CD14-positive monocyte (primary cell): ENCODE results near the gene DDC. TPM values are rescaled to one million over a fixed set of nuclear protein-coding genes. Genes with fewer than 3 reads are reported as not detected.

Experiments used
- DNase-seq, 3 donors: peaks; one replicate each; pipeline ENCODE4 v3.0.0-alpha.2; 2011 to 2022
- H2AFZ ChIP-seq: 2 replicates; pipeline ENCODE4 v1.6.0; 2012; ENCODE audit warnings: mild to moderate bottlenecking, low read depth, low read length, inconsistent platforms; ENCODE audit not compliant: insufficient read depth, poor library complexity, severe bottlenecking
- H3K27ac ChIP-seq, 2 donors: 1 replicate in 1 of 2; 2 replicates in 1 of 2; pipeline ENCODE4 v1.5.1; 2012 to 2013; ENCODE audit warnings: low read length in 2 of 2, control low read depth in 1 of 2, inconsistent platforms in 1 of 2, low read depth in 1 of 2, mild to moderate bottlenecking in 1 of 2
- H3K27me3 ChIP-seq, 2 donors: one replicate each; pipeline versions ENCODE4 v1.6.0 to v1.6.1; 2011 to 2013; ENCODE audit warnings: low read length in 2 of 2; ENCODE audit not compliant: control insufficient read depth in 2 of 2, insufficient read depth in 2 of 2
- H3K36me3 ChIP-seq, 2 donors: replicated peaks in 1 of 2; 1 replicate in 1 of 2; 2 replicates in 1 of 2; pipeline versions ENCODE4 v1.5.1 to v1.6.1; 2012 to 2013; ENCODE audit warnings: low read length in 2 of 2, control low read depth in 1 of 2, inconsistent platforms in 1 of 2, mild to moderate bottlenecking in 1 of 2; ENCODE audit not compliant: insufficient read depth in 2 of 2, control insufficient read depth in 1 of 2
- H3K4me1 ChIP-seq, 2 donors: 1 replicate in 1 of 2; 2 replicates in 1 of 2; pipeline versions ENCODE4 v1.5.1 to v1.6.1; 2012 to 2013; ENCODE audit warnings: low read length in 2 of 2, control low read depth in 1 of 2, inconsistent platforms in 1 of 2, mild to moderate bottlenecking in 1 of 2, moderate library complexity in 1 of 2; ENCODE audit not compliant: insufficient read depth in 2 of 2, control insufficient read depth in 1 of 2
- H3K4me2 ChIP-seq: replicated peaks from 2 replicates; pipeline ENCODE3; 2012; ENCODE audit warnings: low read length, moderate library complexity, mild to moderate bottlenecking; ENCODE audit not compliant: poor library complexity, severe bottlenecking; ENCODE audit errors: extremely low read depth
- H3K4me3 ChIP-seq, 3 experiments: fragments of 200-600 bp in 1 of 3; sonication (generic) in 1 of 3; replicated peaks in 1 of 3; 1 replicate in 2 of 3; 2 replicates in 1 of 3; pipeline ENCODE4 v1.5.1; 2011 to 2013; ENCODE audit warnings: low read length in 3 of 3, mild to moderate bottlenecking in 3 of 3, control low read depth in 2 of 3, low read depth in 2 of 3, inconsistent platforms in 1 of 3, moderate library complexity in 1 of 3
- H3K79me2 ChIP-seq: 2 replicates; pipeline ENCODE4 v1.6.0; 2012; ENCODE audit warnings: mild to moderate bottlenecking, control low read depth, inconsistent platforms, low read length, moderate library complexity; ENCODE audit not compliant: insufficient read depth
- H3K9ac ChIP-seq: 2 replicates; pipeline ENCODE4 v1.6.0; 2017; ENCODE audit warnings: low read length, mild to moderate bottlenecking; ENCODE audit not compliant: insufficient read depth, poor library complexity, severe bottlenecking
- H3K9me3 ChIP-seq, 2 donors: replicated peaks in 1 of 2; 1 replicate in 1 of 2; 2 replicates in 1 of 2; pipeline versions ENCODE4 v1.5.1 to v1.6.1; 2012 to 2013; ENCODE audit warnings: low read length in 2 of 2, control low read depth in 1 of 2; ENCODE audit not compliant: control insufficient read depth in 1 of 2, insufficient read depth in 1 of 2
- H4K20me1 ChIP-seq: 2 replicates; pipeline ENCODE4 v1.6.0; 2012; ENCODE audit warnings: mild to moderate bottlenecking, low read length, control low read depth, moderate library complexity; ENCODE audit not compliant: insufficient read depth
- H3K27ac Mint-ChIP-seq, 7 donors: one replicate each; pipeline ENCODE4 v1.8.0; 2020; ENCODE audit warnings: mild to moderate bottlenecking in 7 of 7, mixed read lengths in 7 of 7, moderate library complexity in 6 of 7, inconsistent platforms in 2 of 7
- H3K27me3 Mint-ChIP-seq, 3 donors: one replicate each; pipeline ENCODE4 v1.8.0; 2021 to 2022; ENCODE audit warnings: low read depth in 3 of 3, mild to moderate bottlenecking in 3 of 3, mixed read lengths in 3 of 3, moderate library complexity in 3 of 3, inconsistent platforms in 1 of 3
- H3K36me3 Mint-ChIP-seq, 2 donors: one replicate each; pipeline ENCODE4 v1.8.0; 2020; ENCODE audit warnings: mixed read lengths in 2 of 2, inconsistent platforms in 1 of 2, mild to moderate bottlenecking in 1 of 2
- H3K4me1 Mint-ChIP-seq: one replicate; pipeline ENCODE4 v1.8.0; 2020; ENCODE audit warnings: mild to moderate bottlenecking, mixed read lengths
- H3K4me3 Mint-ChIP-seq, 2 donors: one replicate each; pipeline ENCODE4 v1.8.0; 2020; ENCODE audit warnings: mild to moderate bottlenecking in 2 of 2, mixed read lengths in 2 of 2, moderate library complexity in 1 of 2
- H3K9me3 Mint-ChIP-seq, 7 donors: one replicate each; pipeline ENCODE4 v1.8.0; 2020 to 2022; ENCODE audit warnings: mixed read lengths in 7 of 7, mild to moderate bottlenecking in 6 of 7, moderate library complexity in 6 of 7, inconsistent platforms in 2 of 7
- CTCF ChIP-seq: fragments of 200-600 bp; IDR thresholded peaks from one replicate; pipeline ENCODE4 v1.8.0; 2022; ENCODE audit warnings: antibody characterized with exemption, mild to moderate bottlenecking
- WGBS: methylation state at CpG from one replicate; pipeline ENCODE4 v1.1.5; 2013; ENCODE audit warnings: missing lambda C conversion rate; ENCODE audit not compliant: insufficient coverage; 5-methylcytosine and 5-hydroxymethylcytosine counted together
- intact Hi-C, 2 donors: fragments of 100-400 bp; cut with micrococcal nuclease; formaldehyde crosslinking; loops; one replicate each; pipeline versions ENCODE4 v1.15.0 to v1.15.1; 2023
- polyA plus RNA-seq, 3 donors: library from polyadenylated mRNA; depleted of rRNA in 1 of 3; unstranded in 2 of 3; stranded (reverse) in 1 of 3; fragments of 300-500 nt in 2 of 3; fragments of >200 nt in 1 of 3; fragmentation: Illumina TruSeq in 2 of 3; gene quantifications; 1 replicate in 2 of 3; 2 replicates in 1 of 3; pipeline ENCODE4 v1.2.3, GENCODE V29; 2012 to 2021

The DDC gene
- polyA plus RNA-seq, 3 donors, result not detected

- Histone ChIP-seq H4K20me1 (no peaks in the 10 kb centered on the region), H3K27ac (no peak overlapping the region), H3K4me1 (no peaks in the 10 kb centered on the region), H3K9me3 (no peaks in the 10 kb centered on the region), H3K9ac (no peak overlapping the region), H3K4me3 (no peak overlapping the region), H3K4me2 (no peak overlapping the region), H3K27me3 (no peaks in the 10 kb centered on the region), H3K36me3 (no peaks in the 10 kb centered on the region), H3K79me2 (no peaks in the 10 kb centered on the region), H2AFZ (no peak overlapping the region)
- Mint-ChIP-seq H3K4me3 (no peak overlapping the region), H3K27me3 (peaks cover 0 to 9% (median 4%) of the 10 kb centered on the region in 3 donors), H3K27ac (no peak overlapping the region), H3K36me3 (no peaks in the 10 kb centered on the region), H3K4me1 (no peaks in the 10 kb centered on the region), H3K9me3 (peaks cover 0 to 3% (median under 1%) of the 10 kb centered on the region in 7 donors)
- no peak for DNase-seq
- no peak for TF ChIP-seq CTCF
- no CpG with 5 or more reads among the region's 2 CpGs for whole genome bisulfite sequencing
- intact Hi-C loops, result no loop called here
Measured at GRCh38 chr7:50565559-50565916, 333 bp upstream of the DDC start.

- Histone ChIP-seq H3K27ac (no peak overlapping the region), H3K9ac (no peak overlapping the region), H2AFZ (no peak overlapping the region), H3K79me2 (no peaks in the 10 kb centered on the region), H3K9me3 (no peaks in the 10 kb centered on the region), H3K36me3 (no peaks in the 10 kb centered on the region), H4K20me1 (no peaks in the 10 kb centered on the region), H3K4me3 (no peak overlapping the region), H3K27me3 (no peaks in the 10 kb centered on the region), H3K4me1 (no peaks in the 10 kb centered on the region), H3K4me2 (no peak overlapping the region)
- TF ChIP-seq CTCF, result no peak
- Mint-ChIP-seq H3K9me3 (no peaks in the 10 kb centered on the region), H3K4me1 (no peaks in the 10 kb centered on the region), H3K4me3 (no peak overlapping the region), H3K36me3 (no peaks in the 10 kb centered on the region), H3K27ac (peak overlapping the region in 1 of 7 donors; percentile 3), H3K27me3 (peaks cover 6 to 11% (median 9%) of the 10 kb centered on the region in 3 donors)
- intact Hi-C loops, result no loop called here
- DNase-seq, result no peak
- 96% methylated on average over 4 of the region's 8 CpGs for WGBS
Measured at GRCh38 chr7:50564171-50564570, 1.0 kb downstream of the DDC start.
